GM12865 (cell line): Measurements from ENCODE around the gene TLL2.

Experiments used
- DNase-seq: peaks from one replicate; pipeline ENCODE4 v3.0.0; 2010; ENCODE audit warnings: low read depth
- H3K4me3 ChIP-seq: 2 replicates; pipeline ENCODE4 v1.5.1; 2011; ENCODE audit warnings: mild to moderate bottlenecking, low read depth, low read length, control low read depth
- TF ChIP-seq, protein P1 (sequence below): IDR thresholded peaks from 2 replicates; pipeline ENCODE4 v1.5.1; 2011; ENCODE audit warnings: low read length, control low read depth, low read depth, inconsistent platforms; ENCODE audit not compliant: insufficient read depth; ENCODE audit errors: missing control alignments

TLL2 gene

DNA sequence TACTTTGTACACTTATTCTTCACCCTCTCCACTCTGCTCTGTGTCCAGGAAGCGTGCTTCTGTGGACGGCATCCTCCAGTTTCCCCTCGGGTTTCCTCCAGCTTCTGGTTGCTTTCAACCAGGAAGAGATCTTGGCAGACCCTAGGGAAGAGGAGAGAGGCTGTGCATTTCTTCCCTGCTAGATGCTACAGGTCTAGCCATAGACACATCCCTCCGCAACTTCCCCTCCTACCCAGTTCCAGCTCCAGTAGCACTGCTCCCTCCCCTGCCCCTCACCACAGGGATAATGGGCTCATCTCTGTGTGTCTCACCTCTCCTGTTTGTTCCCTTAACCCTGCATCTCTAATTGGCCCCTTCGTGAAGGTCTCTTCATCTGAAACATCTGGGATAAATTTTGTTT, 16.3 kb downstream of the TLL2 start:
- TF ChIP-seq, protein P1, sequence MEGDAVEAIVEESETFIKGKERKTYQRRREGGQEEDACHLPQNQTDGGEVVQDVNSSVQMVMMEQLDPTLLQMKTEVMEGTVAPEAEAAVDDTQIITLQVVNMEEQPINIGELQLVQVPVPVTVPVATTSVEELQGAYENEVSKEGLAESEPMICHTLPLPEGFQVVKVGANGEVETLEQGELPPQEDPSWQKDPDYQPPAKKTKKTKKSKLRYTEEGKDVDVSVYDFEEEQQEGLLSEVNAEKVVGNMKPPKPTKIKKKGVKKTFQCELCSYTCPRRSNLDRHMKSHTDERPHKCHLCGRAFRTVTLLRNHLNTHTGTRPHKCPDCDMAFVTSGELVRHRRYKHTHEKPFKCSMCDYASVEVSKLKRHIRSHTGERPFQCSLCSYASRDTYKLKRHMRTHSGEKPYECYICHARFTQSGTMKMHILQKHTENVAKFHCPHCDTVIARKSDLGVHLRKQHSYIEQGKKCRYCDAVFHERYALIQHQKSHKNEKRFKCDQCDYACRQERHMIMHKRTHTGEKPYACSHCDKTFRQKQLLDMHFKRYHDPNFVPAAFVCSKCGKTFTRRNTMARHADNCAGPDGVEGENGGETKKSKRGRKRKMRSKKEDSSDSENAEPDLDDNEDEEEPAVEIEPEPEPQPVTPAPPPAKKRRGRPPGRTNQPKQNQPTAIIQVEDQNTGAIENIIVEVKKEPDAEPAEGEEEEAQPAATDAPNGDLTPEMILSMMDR, result no peak
- DNase-seq, result no peak
- H3K4me3 ChIP-seq, result no peak overlapping the region

DNA sequence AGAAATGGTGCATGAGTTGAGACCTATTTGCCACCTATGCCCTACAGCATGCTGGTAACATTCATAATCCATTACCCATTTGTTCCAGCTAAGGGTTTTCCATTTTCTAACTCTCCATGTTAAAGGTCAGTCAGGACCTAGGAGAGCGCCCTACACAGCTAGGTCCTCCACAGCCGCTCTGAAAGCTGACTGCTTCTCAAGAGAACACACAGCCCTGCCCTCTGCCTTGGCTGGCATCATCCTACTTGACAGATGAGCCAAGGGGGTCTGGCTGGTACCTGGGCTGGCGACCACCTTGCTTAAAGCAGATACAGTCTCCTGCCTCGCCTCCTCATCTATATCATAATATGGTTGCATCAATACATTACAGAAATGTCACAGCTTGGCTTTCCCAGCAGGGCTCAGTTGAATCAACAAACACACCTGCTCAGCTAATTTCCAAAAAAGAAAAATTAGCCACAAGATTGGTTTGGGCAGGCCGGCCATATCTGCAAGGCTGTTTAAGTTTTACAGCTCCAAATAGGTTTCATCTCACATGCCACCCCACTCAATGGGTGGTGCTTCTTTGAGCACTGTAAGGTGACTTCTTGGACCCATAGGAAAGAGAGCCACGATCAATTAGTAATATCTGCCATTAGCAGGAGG, 17.3 kb downstream of the TLL2 start:
- DNase-seq, result peak; percentile 11
- TF ChIP-seq, protein P1, result no peak
- no peak overlapping the region for H3K4me3 ChIP-seq

GRCh38 chr10:96495544-96495943, 18.2 kb downstream of the TLL2 start:
- no peak for DNase-seq
- H3K4me3 ChIP-seq, result no peak overlapping the region
- TF ChIP-seq, protein P1, result no peak

- TF ChIP-seq, protein P1, result no peak
- no peak overlapping the region for H3K4me3 ChIP-seq
- no peak for DNase-seq
Measured at GRCh38 chr10:96494694-96495093, 19.0 kb downstream of the TLL2 start.

DNA sequence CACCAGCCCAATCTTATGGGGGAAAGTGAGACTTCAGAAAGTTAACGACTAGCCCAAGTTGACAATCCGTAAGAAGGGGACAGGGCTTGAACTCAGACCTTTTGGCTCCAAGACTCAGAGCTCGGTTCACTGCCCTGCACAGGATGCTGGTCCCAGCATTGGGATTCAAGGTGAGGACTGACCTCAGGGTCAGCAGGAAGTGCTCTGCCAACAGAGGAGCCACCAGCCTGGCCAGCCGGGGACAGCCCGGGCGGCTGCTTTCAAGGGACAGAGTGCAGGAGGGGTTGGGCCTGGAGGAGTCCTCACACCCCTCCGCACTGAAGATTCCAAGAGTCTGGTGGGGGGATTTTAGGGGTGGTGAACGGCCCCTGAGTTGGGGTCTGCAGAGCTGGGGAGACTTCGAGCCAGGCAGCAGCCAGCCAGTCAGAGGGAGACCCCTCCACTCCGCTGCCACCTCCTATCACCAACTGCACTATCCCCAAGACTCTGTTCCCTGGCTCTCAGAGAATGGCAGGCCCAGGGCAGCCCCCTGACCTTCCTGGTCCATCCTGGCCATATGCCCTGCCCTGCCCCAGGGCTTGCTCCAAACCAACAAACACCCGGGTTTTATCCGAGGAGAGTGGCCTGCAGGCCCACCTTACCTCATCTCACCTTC, 19.7 kb downstream of the TLL2 start:
- H3K4me3 ChIP-seq, result no peak overlapping the region
- TF ChIP-seq, protein P1, result no peak
- DNase-seq, result no peak

- TF ChIP-seq, protein P1, result no peak
- no peak for DNase-seq
Measured at GRCh38 chr10:96493254-96493653, 20.5 kb downstream of the TLL2 start.

DNA sequence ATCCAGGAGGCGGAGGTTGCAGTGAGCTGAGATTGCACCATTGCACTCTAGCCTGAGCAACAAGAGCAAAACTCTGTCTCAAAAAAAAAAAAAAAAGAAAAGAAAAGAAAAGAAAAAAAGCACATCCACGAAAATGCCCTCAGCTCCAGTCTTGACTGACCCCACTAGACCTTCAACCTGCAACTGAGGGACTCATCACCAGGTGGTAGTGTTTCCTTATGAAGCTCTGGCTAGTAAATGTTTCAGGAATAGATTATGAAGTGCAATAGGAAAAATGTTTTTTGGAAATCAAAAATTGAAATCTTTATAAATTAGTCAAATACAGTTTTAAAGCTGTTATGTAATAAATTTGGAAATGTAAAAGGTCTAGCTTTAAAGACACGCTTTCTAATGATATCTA, 22.4 kb downstream of the TLL2 start:
- DNase-seq, result no peak
- no peak overlapping the region for H3K4me3 ChIP-seq

More at GRCh38 chr10:96493254-96493653, 20.5 kb downstream of the TLL2 start:
- no peak overlapping the region for H3K4me3 ChIP-seq

More for the DNA sequence above, 22.4 kb downstream of the TLL2 start:
- TF ChIP-seq, protein P1, result peak; percentile 8
